HG03460 (cell line): ENCODE data around the gene KATNIP.

ENCODE experiments used
- ATAC-seq: cut with Tn5 transposase; IDR thresholded peaks from one replicate; pipeline ENCODE4 v1.9.1; 2021; ENCODE audit not compliant: unreplicated experiment

KATNIP gene

GRCh38 chr16:27549746-27550581 lies at the start of gene KATNIP, which contains the start of gene GTF3C1:
KATNIP (plus strand) TSS chr16:27550144; CDS start chr16:27550171, 27 bp downstream.
GTF3C1 (minus strand) TSS chr16:27549913; CDS start chr16:27549890, 23 bp downstream.
- peak; percentile 96 for ATAC-seq

DNA sequence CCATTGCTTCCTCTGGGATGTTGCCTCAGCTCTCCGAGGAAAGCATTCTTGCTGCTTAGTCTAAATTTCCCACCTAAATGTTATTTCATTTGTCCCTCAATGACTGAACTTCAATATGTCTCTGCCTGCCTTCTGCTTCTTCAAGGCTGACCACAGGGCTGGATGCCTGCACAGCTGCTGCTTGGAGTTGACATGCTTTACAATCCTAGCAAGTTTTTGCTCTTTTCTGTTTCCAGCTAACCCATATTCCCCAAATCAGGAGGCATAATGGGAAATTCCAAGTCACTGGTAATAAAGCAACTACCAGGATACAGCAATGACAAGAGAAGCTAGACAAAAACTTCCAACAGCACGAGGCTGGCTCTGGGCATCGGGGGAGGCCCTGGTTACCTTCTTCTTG lies 49.1 kb upstream of the KATNIP start:
- no peak for ATAC-seq

DNA sequence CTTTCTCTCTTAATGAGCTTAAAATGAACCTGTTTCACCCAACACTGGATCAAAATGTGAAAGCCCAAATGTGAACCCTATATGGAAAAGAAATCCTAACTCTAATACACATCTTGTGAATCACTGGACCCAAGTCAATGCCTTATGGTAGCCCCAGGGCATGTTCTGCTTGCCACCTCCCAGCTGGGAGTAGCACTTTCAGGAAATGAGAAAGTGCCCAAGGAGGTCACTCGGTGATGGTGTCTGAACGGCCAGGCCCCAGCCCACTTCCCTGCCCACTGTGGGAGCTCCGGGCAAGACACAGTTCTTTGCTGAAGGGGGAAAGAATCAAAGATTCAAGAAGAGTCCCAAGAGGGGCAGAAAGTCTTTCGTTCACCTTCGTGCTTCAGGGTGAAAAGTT lies 46.3 kb upstream of the KATNIP start:
- ATAC-seq: no peak

DNA sequence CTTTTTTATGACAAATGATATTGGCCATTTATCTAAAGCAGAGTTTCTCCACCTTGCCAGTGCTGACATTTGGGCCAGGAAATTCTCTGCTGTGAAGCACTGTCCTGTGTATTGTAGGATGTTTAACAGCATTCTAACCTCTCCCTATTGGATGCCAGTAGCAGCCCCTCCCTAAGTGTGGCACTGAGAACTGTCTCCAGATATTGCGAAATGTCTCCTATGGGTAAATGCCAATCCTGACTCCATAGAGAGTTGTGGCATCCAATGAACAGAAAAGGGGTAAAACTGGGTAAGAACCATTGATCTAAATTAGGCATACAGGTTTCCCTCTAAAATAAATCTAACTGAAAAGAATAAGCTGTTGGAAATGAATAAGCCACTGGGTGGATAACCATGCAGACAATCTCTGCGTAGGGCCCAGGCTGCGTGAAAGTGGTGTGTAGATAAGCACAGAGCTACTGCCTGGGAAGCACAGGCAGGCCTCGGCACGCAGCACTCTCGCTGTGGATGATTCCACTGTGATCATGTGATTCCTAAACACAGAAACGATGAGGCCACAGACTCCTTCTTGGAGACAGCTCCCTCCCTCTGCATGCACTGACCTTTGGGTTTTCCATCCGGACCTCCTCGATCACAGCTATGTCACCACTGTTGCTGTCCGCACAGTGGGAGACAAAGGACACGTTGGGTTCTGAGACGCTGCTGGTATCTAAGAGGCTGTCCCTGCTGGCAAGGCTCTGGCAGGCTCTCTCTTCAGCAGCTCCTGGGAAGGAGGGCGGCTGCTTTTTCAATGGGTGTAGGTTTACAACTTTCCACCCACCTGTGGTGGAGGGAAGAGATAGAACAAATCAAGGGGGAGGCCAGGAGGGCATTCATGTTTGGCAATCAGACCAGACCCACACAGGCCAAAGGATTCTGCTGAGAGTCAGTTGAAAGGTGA lies 44.4 kb upstream of the KATNIP start:
- ATAC-seq: no peak

- no peak for ATAC-seq
Observed at GRCh38 chr16:27506771-27507170, 43.2 kb upstream of the KATNIP start.

GRCh38 chr16:27508476-27508875 lies 41.5 kb upstream of the KATNIP start:
- no peak for ATAC-seq

DNA sequence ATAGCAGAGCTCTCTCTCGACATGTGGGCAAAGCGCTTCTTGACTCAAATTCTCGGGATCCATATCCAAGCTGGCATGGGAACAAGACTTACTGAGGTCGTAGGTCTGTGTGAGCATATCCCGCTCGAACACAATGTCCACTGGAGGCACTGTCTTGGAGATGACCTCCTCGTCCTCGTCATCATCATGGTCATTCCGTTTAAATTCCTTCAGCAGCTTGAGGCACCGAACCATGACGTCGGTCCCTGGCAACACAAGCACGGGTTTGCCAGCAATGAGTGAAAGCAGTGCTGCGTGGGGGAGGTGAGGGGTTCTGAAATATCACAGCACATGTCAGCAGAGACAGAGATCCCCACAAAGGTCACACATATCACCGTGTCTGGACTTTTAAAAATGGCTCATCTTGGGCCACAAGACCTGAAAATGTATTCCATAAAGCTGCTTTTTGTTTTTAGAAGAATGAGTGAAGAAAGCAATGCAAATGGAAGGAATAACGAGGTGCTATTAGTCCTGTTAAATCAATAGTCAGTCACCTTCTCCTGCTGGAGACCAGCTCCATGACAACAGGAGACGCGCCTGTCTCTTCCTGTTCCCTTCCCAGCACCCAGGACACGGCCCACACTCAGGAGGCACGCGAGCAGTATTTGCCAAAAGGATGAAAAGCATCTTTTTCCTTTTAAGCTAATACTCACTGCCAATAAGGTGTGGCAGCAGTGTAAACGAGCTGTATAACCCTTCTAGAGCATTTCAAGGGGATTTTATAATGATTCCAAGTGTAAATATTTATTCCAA lies 38.1 kb upstream of the KATNIP start:
- ATAC-seq: no peak

DNA sequence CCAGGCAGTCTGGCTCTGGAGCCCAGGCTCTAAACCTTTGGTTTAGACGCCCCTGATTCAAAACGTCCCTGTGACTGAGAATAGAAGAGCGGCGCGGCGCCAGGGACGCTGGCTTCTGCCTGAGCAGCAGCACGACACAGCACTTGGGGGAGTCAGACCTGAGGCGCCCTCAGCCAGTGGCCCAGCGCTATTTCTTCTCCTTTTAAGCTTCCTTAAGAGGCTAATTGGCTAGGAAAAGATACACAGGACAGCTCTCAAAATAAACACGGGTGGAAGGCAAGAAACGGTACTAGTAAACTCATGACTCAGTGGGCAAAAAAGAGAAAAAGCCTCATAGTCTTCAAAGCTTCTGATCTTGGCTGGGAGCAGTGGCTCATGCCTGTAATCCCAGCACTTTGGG lies 35.1 kb upstream of the KATNIP start:
- no peak for ATAC-seq

DNA sequence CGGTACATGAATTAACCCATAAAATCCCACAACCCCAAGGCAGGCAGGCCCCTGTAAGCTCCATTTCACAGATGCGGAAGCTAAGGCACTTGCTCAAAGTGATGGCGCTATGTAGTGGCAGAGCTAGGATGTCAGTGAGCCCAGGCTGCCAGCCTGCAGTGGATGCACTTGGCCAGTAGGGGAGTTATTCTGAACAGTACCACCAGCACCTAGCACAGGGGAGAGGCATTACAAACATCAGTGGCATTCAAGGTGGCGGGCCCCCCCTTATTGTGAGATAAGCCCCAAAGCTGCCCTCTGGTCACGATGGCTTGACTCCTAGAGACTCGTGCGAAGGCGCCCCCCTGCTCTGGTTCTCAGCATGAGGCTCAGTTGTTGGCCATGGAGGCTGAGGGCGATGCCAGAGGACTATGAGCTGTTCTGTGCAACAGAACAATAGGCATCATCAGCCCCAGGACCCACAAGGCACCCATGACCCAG lies 34.0 kb upstream of the KATNIP start:
- no peak for ATAC-seq

DNA sequence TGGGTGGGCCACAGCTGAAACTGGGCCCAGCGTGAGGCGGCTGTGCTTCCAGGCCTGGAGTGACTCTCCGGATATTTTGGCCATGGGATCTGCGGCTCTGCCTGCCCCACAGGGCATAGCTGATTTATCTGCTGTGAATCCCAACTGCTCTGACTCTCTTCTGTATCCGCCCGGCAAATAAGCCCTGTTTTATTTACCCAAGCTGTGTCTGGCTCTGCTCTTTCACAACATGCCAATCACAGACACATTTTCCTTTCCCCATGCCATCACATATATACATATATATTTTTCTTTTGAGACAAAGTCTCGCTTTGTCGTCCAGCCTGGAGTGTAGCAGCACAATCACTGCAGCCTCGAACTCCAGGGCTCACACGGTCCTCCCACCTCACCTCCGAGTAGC lies 33.6 kb upstream of the KATNIP start:
- no peak for ATAC-seq

DNA sequence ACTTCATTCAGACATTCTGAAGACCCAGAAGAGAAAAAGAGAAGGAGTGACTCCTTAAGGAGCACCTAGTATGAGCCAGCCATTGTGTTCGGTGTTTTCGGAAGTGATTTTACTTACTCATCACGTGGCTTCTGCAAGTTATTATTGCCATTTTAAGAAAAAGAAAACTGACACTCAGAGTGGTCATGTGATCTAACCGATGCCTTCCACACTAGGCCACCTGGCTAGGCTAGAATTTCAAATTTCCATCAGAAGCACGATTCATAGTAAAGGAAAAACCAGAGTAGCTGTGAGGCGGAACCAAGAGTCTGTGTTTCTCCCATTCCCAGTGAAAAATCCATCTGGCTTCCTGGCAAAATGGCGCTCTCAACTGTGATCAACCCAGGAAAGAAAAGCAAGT lies 32.3 kb upstream of the KATNIP start:
- ATAC-seq: no peak

- no peak for ATAC-seq
Observed at GRCh38 chr16:27518226-27518625, 31.7 kb upstream of the KATNIP start.

GRCh38 chr16:27520982-27521673 lies 28.8 kb upstream of the KATNIP start:
- ATAC-seq: no peak

- no peak for ATAC-seq
Observed at GRCh38 chr16:27522173-27522707, 27.7 kb upstream of the KATNIP start.

DNA sequence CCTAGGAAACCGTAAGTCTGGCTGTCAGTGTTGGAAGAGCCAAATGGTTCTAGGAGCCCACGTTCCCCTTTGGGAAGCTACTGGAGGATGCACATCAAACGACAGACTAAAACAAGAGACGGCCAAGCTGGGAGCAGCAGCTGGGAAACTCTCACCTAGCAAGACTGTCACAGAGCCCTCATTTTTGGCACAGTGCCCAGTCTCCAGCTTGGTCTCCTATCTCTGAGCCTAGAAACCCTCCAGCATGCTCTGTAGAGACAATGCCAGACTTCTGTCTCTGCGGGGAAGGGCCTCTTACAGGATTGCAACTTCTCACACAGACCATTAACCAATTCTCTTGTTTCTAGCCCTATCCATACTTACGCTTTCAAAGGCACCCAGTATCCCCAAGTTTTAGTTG lies 23.8 kb upstream of the KATNIP start:
- ATAC-seq: no peak

DNA sequence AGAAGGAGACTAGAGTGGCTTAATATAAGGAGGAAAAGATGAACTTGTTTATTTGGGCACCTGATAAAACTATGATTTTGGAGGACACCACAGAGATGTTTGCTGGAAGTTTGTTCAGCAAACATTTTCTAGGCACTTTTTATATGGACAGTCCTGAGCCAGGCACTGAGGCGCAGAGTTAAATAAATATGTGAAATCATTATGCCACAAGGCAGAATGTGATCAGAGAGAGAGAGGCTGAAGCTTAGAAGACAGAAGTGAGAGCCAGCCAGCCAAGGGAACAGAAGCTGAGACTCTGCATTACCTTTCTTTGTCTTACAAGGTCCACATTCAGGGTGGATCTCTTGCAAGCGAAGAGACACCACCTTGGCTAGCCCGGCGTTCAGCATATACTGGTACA lies 21.6 kb upstream of the KATNIP start:
- no peak for ATAC-seq

- ATAC-seq: no peak
Observed at GRCh38 chr16:27529962-27530361, 20.0 kb upstream of the KATNIP start.

DNA sequence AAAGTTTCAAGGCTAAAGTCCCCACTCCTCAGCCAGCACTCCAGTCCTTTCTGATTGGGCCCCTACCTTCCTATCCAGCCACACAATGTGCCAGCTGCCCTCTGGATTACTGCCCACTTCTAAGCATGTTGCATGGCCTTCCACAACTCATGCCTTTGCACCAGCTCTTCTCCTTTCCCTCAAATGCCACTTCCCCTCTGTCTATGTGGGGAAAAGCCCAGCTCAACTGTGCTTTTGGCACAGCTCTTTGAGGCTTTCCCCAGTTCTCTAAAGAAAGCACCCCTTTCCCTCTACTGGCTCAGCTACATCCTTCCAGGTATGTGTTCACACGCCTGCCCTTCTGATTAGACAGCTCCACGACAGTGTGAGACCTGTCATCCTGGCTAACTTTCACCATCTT lies 18.8 kb upstream of the KATNIP start:
- ATAC-seq: no peak

- no peak for ATAC-seq
Observed at GRCh38 chr16:27531826-27532800, 17.8 kb upstream of the KATNIP start.
